Fibroblast of lung (primary cell): Measurements from ENCODE around the gene YJU2. TPM values are rescaled to one million over a fixed set of nuclear protein-coding genes. Genes with fewer than 3 reads are reported as not detected.
"Not testable (repeated sequence)": the region's sequence is repeated elsewhere in the genome, so short reads cannot be mapped to it uniquely, and the experiment has no call there.

ENCODE experiments used
- DNase-seq, 2 donors: peaks; one replicate each; pipeline versions ENCODE4 v3.0.0 to v3.0.0-alpha.2; 2010; ENCODE audit warnings: low read depth in 2 of 2
- H2AFZ ChIP-seq: 2 replicates; pipeline ENCODE4 v1.5.1; 2012; ENCODE audit warnings: low read length, control low read depth, inconsistent platforms
- H3K27ac ChIP-seq: 2 replicates; pipeline ENCODE4 v1.5.1; 2011; ENCODE audit warnings: low read length, control low read depth; ENCODE audit not compliant: insufficient read depth
- H3K27me3 ChIP-seq: 2 replicates; pipeline ENCODE4 v1.5.1; 2011; ENCODE audit warnings: mild to moderate bottlenecking, low read length; ENCODE audit not compliant: control insufficient read depth, insufficient read depth
- H3K36me3 ChIP-seq: 2 replicates; pipeline ENCODE4 v1.5.1; 2011; ENCODE audit warnings: low read length; ENCODE audit not compliant: control insufficient read depth, insufficient read depth
- H3K4me1 ChIP-seq: 2 replicates; pipeline ENCODE4 v1.5.1; 2011; ENCODE audit warnings: low read length; ENCODE audit not compliant: control insufficient read depth, insufficient read depth; ENCODE audit errors: extremely low read depth
- H3K4me2 ChIP-seq: 2 replicates; pipeline ENCODE4 v1.5.1; 2011; ENCODE audit warnings: low read length, control low read depth; ENCODE audit not compliant: insufficient read depth; ENCODE audit errors: extremely low read depth
- H3K4me3 ChIP-seq, 4 experiments: fragments of 200-600 bp in 1 of 4; sonication (generic) in 1 of 4; replicated peaks in 1 of 4; 2 replicates each; pipeline ENCODE4 v1.5.1; 2011 to 2016; ENCODE audit warnings: low read length in 4 of 4, low read depth in 3 of 4, mild to moderate bottlenecking in 3 of 4, control low read depth in 2 of 4, inconsistent platforms in 1 of 4, mixed read lengths in 1 of 4; ENCODE audit not compliant: insufficient read depth in 1 of 4; ENCODE audit errors: control extremely low read depth in 1 of 4
- H3K79me2 ChIP-seq: 2 replicates; pipeline ENCODE4 v1.5.1; 2012; ENCODE audit warnings: mild to moderate bottlenecking, low read length, inconsistent platforms; ENCODE audit not compliant: control insufficient read depth, insufficient read depth
- H3K9ac ChIP-seq: 2 replicates; pipeline ENCODE4 v1.5.1; 2011; ENCODE audit warnings: mild to moderate bottlenecking, low read length, control low read depth; ENCODE audit not compliant: insufficient read depth
- H3K9me3 ChIP-seq: 2 replicates; pipeline ENCODE4 v1.5.1; 2012; ENCODE audit warnings: low read depth, low read length; ENCODE audit not compliant: control insufficient read depth, insufficient read depth
- H4K20me1 ChIP-seq: 2 replicates; pipeline ENCODE4 v1.5.1; 2011; ENCODE audit warnings: low read length; ENCODE audit not compliant: control insufficient read depth, insufficient read depth; ENCODE audit errors: extremely low read depth
- CTCF ChIP-seq, 2 donors: IDR thresholded peaks in 1 of 2; conservative IDR thresholded peaks in 1 of 2; 1 replicate in 1 of 2; 2 replicates in 1 of 2; pipeline ENCODE4 v1.5.1; 2011 to 2012; ENCODE audit warnings: low read length in 2 of 2, control low read depth in 1 of 2, inconsistent platforms in 1 of 2, low read depth in 1 of 2, mild to moderate bottlenecking in 1 of 2
- EZH2 ChIP-seq: IDR thresholded peaks from 2 replicates; pipeline ENCODE4 v1.5.1; 2012; ENCODE audit warnings: low read length, control low read depth, mild to moderate bottlenecking; ENCODE audit errors: missing control alignments
- polyA plus RNA-seq, 2 donors: library from polyadenylated mRNA; depleted of rRNA in 1 of 2; stranded (reverse) in 1 of 2; unstranded in 1 of 2; fragments of >200 nt; gene quantifications; 2 replicates each; pipeline ENCODE4 v1.2.1, GENCODE V29; 2011 to 2012; ENCODE audit warnings: missing spikeins in 1 of 2
- total RNA-seq: library from RNA; depleted of rRNA; stranded (reverse); fragments of >200 nt; gene quantifications from 2 replicates; pipeline ENCODE4 v1.2.1, GENCODE V29; 2014

Gene YJU2
- total and polyA plus RNA-seq, 2 donors (not counting 1 experiment from before 2014, with no cell fraction given): 10.7 to 14.7 TPM

GRCh38 chr19:4215807-4216206 is 31.1 kb upstream of the YJU2 start:
- Histone ChIP-seq H3K36me3 (no peaks in the 10 kb centered on the region), H3K9ac (no peak overlapping the region), H4K20me1 (no peaks in the 10 kb centered on the region), H3K9me3 (no peaks in the 10 kb centered on the region), H3K4me1 (no peaks in the 10 kb centered on the region), H3K4me2 (no peak overlapping the region), H2AFZ (no peak overlapping the region), H3K27me3 (no peaks in the 10 kb centered on the region), H3K4me3 (no peak overlapping the region), H3K79me2 (no peaks in the 10 kb centered on the region), H3K27ac (no peak overlapping the region)
- TF ChIP-seq CTCF (conservative IDR thresholded peaks at IDR 0.05 in 1 of 2, IDR thresholded peaks at IDR 0.05 in 1 of 2; ENCODE audit: low read depth in 1 of 2, low read length in 2 of 2): no peak
- TF ChIP-seq EZH2: no peak
- DNase-seq: no peak

- no peak for DNase-seq
- Histone ChIP-seq H3K4me2 (no peak overlapping the region), H3K36me3 (no peaks in the 10 kb centered on the region), H3K4me3 (no peak overlapping the region), H3K4me1 (no peaks in the 10 kb centered on the region), H3K27ac (no peak overlapping the region), H3K9ac (no peak overlapping the region), H4K20me1 (no peaks in the 10 kb centered on the region), H2AFZ (no peak overlapping the region), H3K79me2 (no peaks in the 10 kb centered on the region), H3K9me3 (no peaks in the 10 kb centered on the region), H3K27me3 (no peaks in the 10 kb centered on the region)
- TF ChIP-seq CTCF (conservative IDR thresholded peaks at IDR 0.05 in 1 of 2, IDR thresholded peaks at IDR 0.05 in 1 of 2; ENCODE audit: low read depth in 1 of 2, low read length in 2 of 2) (no peak), EZH2 (no peak)
Measured at GRCh38 chr19:4216846-4217245, 30.0 kb upstream of the YJU2 start.

- TF ChIP-seq EZH2 (no peak), CTCF (conservative IDR thresholded peaks at IDR 0.05 in 1 of 2, IDR thresholded peaks at IDR 0.05 in 1 of 2; ENCODE audit: low read depth in 1 of 2, low read length in 2 of 2) (no peak)
- no peak overlapping the region for H3K4me3 ChIP-seq
- H3K9me3 ChIP-seq: no peaks in the 10 kb centered on the region
- H4K20me1 ChIP-seq: no peaks in the 10 kb centered on the region
- H3K79me2 ChIP-seq: no peaks in the 10 kb centered on the region
- no peak overlapping the region for H2AFZ ChIP-seq
- H3K27ac ChIP-seq: no peak overlapping the region
- H3K4me1 ChIP-seq: no peaks in the 10 kb centered on the region
- DNase-seq: no peak
- H3K27me3 ChIP-seq: no peaks in the 10 kb centered on the region
- H3K9ac ChIP-seq: no peak overlapping the region
- H3K4me2 ChIP-seq: no peak overlapping the region
- no peaks in the 10 kb centered on the region for H3K36me3 ChIP-seq
Measured at GRCh38 chr19:4217429-4218264, 29.2 kb upstream of the YJU2 start.

GRCh38 chr19:4218523-4218922 is 28.4 kb upstream of the YJU2 start:
- H3K9me3 ChIP-seq, H3K4me3 ChIP-seq, H3K9ac ChIP-seq, H4K20me1 ChIP-seq, H3K36me3 ChIP-seq, H3K4me1 ChIP-seq, H3K27ac ChIP-seq, DNase-seq, H3K4me2 ChIP-seq, H3K27me3 ChIP-seq, H2AFZ ChIP-seq, H3K79me2 ChIP-seq: not testable (repeated sequence)
